Endothelial cell of umbilical vein (primary cell): ENCODE results near the gene DIP2C. TPM values are rescaled to one million over a fixed set of nuclear protein-coding genes. Genes with fewer than 3 reads are reported as not detected.

Experiments
- BruUV-seq: library from RNA; stranded (reverse); fragments of 400-500 nt; replicated peaks from 2 replicates; lab custom pipeline; 2021; lab: Mats Ljungman, UMichigan
- CTCF ChIA-PET: fragments of 300-600, 350-600 bp; sonication (Branson Sonifier 250); formaldehyde crosslinking; loops from one replicate; lab custom pipeline; 2021; ENCODE audit warnings: antibody characterized with exemption, inconsistent platforms; lab: Charles Lee
- POLR2A ChIA-PET: fragments of 300-600, 350-600 bp; sonication (Branson Sonifier 250); formaldehyde crosslinking; loops from one replicate; lab custom pipeline; 2021; ENCODE audit warnings: antibody characterized with exemption, inconsistent platforms; lab: Charles Lee
- DNase-seq: peaks from one replicate; pipeline ENCODE4 v3.0.0-alpha.2; 2011; ENCODE audit warnings: low read depth, low spot score
- FAIRE-seq: peaks from 2 replicates; lab custom pipeline; 2011; peaks lifted over from hg19 to GRCh38; lab: Jason Lieb, UNC
- H2AFZ ChIP-seq: 2 replicates; pipeline ENCODE4 v1.6.0; 2012; ENCODE audit warnings: low read depth, low read length, control low read depth, inconsistent platforms
- H3K27ac ChIP-seq: 2 replicates; pipeline ENCODE4 v1.5.1; 2011; ENCODE audit warnings: low read depth, mild to moderate bottlenecking, control low read depth, low read length, moderate library complexity; ENCODE audit not compliant: insufficient read depth
- H3K27me3 ChIP-seq, 2 experiments: 2 replicates each; pipeline versions ENCODE4 v1.6.0 to v1.6.1; 2011; ENCODE audit warnings: low read length in 2 of 2, mixed read lengths in 1 of 2; ENCODE audit not compliant: control insufficient read depth in 2 of 2, insufficient read depth in 2 of 2
- H3K36me3 ChIP-seq, 2 experiments: 2 replicates in 1 of 2; 3 replicates in 1 of 2; pipeline ENCODE4 v1.5.1; 2011; ENCODE audit warnings: low read length in 2 of 2, mild to moderate bottlenecking in 1 of 2, moderate library complexity in 1 of 2; ENCODE audit not compliant: control insufficient read depth in 2 of 2, insufficient read depth in 2 of 2; ENCODE audit errors: extremely low read depth in 1 of 2
- H3K4me1 ChIP-seq: 3 replicates; pipeline ENCODE4 v1.5.1; 2011; ENCODE audit warnings: mild to moderate bottlenecking, low read length; ENCODE audit not compliant: control insufficient read depth, insufficient read depth; ENCODE audit errors: extremely low read depth
- H3K4me2 ChIP-seq: 2 replicates; pipeline ENCODE4 v1.6.1; 2011; ENCODE audit warnings: low read length, control low read depth, mixed read lengths; ENCODE audit not compliant: insufficient read depth
- H3K4me3 ChIP-seq, 3 experiments: fragments of 200-600 bp in 1 of 3; sonication (generic), shearing (Covaris generic) in 1 of 3; replicated peaks in 1 of 3; 2 replicates each; pipeline ENCODE4 v1.5.1; 2011 to 2016; ENCODE audit warnings: control low read depth in 3 of 3, low read length in 3 of 3, mild to moderate bottlenecking in 2 of 3, inconsistent platforms in 1 of 3, low read depth in 1 of 3, moderate library complexity in 1 of 3; ENCODE audit not compliant: insufficient read depth in 1 of 3
- H3K79me2 ChIP-seq: 2 replicates; pipeline ENCODE4 v1.6.0; 2012; ENCODE audit warnings: low read length, inconsistent platforms; ENCODE audit not compliant: control insufficient read depth, insufficient read depth
- H3K9ac ChIP-seq: replicated peaks from 2 replicates; pipeline ENCODE3; 2011; ENCODE audit warnings: low read length, control low read depth; ENCODE audit not compliant: insufficient read depth; ENCODE audit errors: extremely low read depth
- H3K9me1 ChIP-seq: replicated peaks from 3 replicates; pipeline ENCODE4 v1.6.0; 2011; ENCODE audit warnings: mild to moderate bottlenecking, low read length; ENCODE audit not compliant: control insufficient read depth, insufficient read depth; ENCODE audit errors: extremely low read depth
- H3K9me3 ChIP-seq: replicated peaks from 2 replicates; pipeline ENCODE4 v1.5.1; 2012; ENCODE audit warnings: low read length, inconsistent platforms; ENCODE audit not compliant: control insufficient read depth, insufficient read depth
- H4K20me1 ChIP-seq: replicated peaks from 2 replicates; pipeline ENCODE3; 2011; ENCODE audit warnings: mild to moderate bottlenecking, low read length; ENCODE audit not compliant: control insufficient read depth, insufficient read depth; ENCODE audit errors: extremely low read depth
- CTCF ChIP-seq, 2 donors: IDR thresholded peaks; 1 replicate in 1 of 2; 2 replicates in 1 of 2; pipeline ENCODE4 v1.5.1; 2011; ENCODE audit warnings: low read length in 2 of 2, mild to moderate bottlenecking in 2 of 2, moderate library complexity in 2 of 2, control low read depth in 1 of 2, inconsistent platforms in 1 of 2, low read depth in 1 of 2; ENCODE audit not compliant: insufficient read depth in 1 of 2; ENCODE audit errors: extremely low read depth in 1 of 2
- EZH2 ChIP-seq: IDR thresholded peaks from 2 replicates; pipeline ENCODE4 v1.6.1; 2012; ENCODE audit warnings: borderline replicate concordance, low read depth, mild to moderate bottlenecking, moderate library complexity, low read length, inconsistent platforms; ENCODE audit not compliant: severe bottlenecking
- FOS ChIP-seq: IDR thresholded peaks from 2 replicates; pipeline ENCODE4 v1.6.1; 2011; ENCODE audit warnings: mild to moderate bottlenecking, low read length, moderate library complexity, borderline replicate concordance; ENCODE audit not compliant: insufficient read depth
- GATA2 ChIP-seq: IDR thresholded peaks from 2 replicates; pipeline ENCODE4 v1.7.0; 2011; ENCODE audit warnings: low read depth, mild to moderate bottlenecking, moderate library complexity, mixed read lengths, low read length; ENCODE audit not compliant: insufficient read length, insufficient read depth
- JUN ChIP-seq: IDR thresholded peaks from 2 replicates; pipeline ENCODE4 v1.6.1; 2011; ENCODE audit warnings: borderline replicate concordance, low read depth; ENCODE audit not compliant: insufficient read length, insufficient read depth
- MAX ChIP-seq: IDR thresholded peaks from 2 replicates; pipeline ENCODE4 v1.6.1; 2011; ENCODE audit not compliant: insufficient read depth, insufficient read length
- MYC ChIP-seq: IDR thresholded peaks from one replicate; pipeline ENCODE4 v1.6.1; 2011; ENCODE audit warnings: mild to moderate bottlenecking, low read depth, low read length
- POLR2A ChIP-seq: IDR thresholded peaks from 2 replicates; pipeline ENCODE4 v1.6.1; 2012; ENCODE audit warnings: low read depth, mild to moderate bottlenecking, control low read depth, low read length
- POLR2AphosphoS5 ChIP-seq: IDR thresholded peaks from 2 replicates; pipeline ENCODE4 v1.6.1; 2012; ENCODE audit warnings: low read depth, mild to moderate bottlenecking, control low read depth, low read length, moderate library complexity; ENCODE audit not compliant: insufficient read depth
- dilution Hi-C: fragments of 300-500 bp; cut with MboI; formaldehyde crosslinking; loops from one replicate; pipeline ENCODE4 v1.15.0; 2019; ENCODE audit warnings: low sequenced_read_pairs; ENCODE audit not compliant: extremely low pct_ligation_motif_present
- intact Hi-C: fragments of 100-400 bp; cut with micrococcal nuclease; formaldehyde crosslinking; loops from one replicate; pipeline ENCODE4 v1.10.0; 2022
- polyA plus RNA-seq, 4 experiments: library from polyadenylated mRNA; depleted of rRNA in 3 of 4; stranded (reverse) in 3 of 4; unstranded in 1 of 4; fragments of >200 nt; gene quantifications; 2 replicates each; pipeline versions ENCODE4 v1.2.1 to v1.2.3, GENCODE V29; 2011 to 2012; ENCODE audit warnings: missing spikeins in 1 of 4
- total RNA-seq: library from RNA; stranded (reverse); gene quantifications from 2 replicates; pipeline ENCODE4 v1.2.3, GENCODE V29; 2021

DIP2C gene
- total and polyA plus RNA-seq, 2 donors (not counting 3 experiments of a cell fraction or from before 2014, with no cell fraction given) = 3.6 to 10.7 TPM

GRCh38 chr10:361203-362081 lies 328.0 kb downstream of the DIP2C start:
- no peak overlapping the region for H2AFZ ChIP-seq
- TF ChIP-seq EZH2 (no peak), POLR2AphosphoS5 (no peak), JUN (no peak), FOS (no peak), MYC (no peak), CTCF (IDR thresholded peaks at IDR 0.05; ENCODE audit: extremely low read depth in 1 of 2, insufficient read depth in 1 of 2, low read depth in 1 of 2, low read length in 2 of 2) (no peak), GATA2 (no peak), POLR2A (no peak), MAX (no peak)
- intact Hi-C loops (no loop called here), dilution Hi-C loops (no loop called here)
- DNase-seq (no peak), FAIRE-seq (no peak)
- ChIA-PET POLR2A (no interaction called here), CTCF (interaction anchor here (1.0 to 1.2 kb wide), 2 partner anchors 17 to 32 kb away, joined by 3 read pairs; no protein-coding TSS in a partner anchor)
- no peaks in the 10 kb centered on the region for H4K20me1 ChIP-seq
- no TSS peak for BruUV-seq
- no peak overlapping the region for H3K9ac ChIP-seq
- peaks cover 0 to 3% of the 10 kb centered on the region in 2 experiments for H3K36me3 ChIP-seq
- H3K9me1 ChIP-seq = no peaks in the 10 kb centered on the region
- no peak overlapping the region for H3K4me3 ChIP-seq
- no peaks in the 10 kb centered on the region for H3K9me3 ChIP-seq
- H3K4me2 ChIP-seq = no peak overlapping the region
- H3K4me1 ChIP-seq = no peaks in the 10 kb centered on the region
- H3K27ac ChIP-seq = no peak overlapping the region
- no peaks in the 10 kb centered on the region for H3K79me2 ChIP-seq
- no peaks in the 10 kb centered on the region for H3K27me3 ChIP-seq
